Erythroblast (primary cell): ENCODE measurements around the gene MAGEH1.
"Not testable (repeated sequence)": the region's sequence is repeated elsewhere in the genome, so short reads cannot be mapped to it uniquely, and the experiment has no call there.

Experiments
- GATA1 ChIP-seq: IDR thresholded peaks from 2 replicates; pipeline ENCODE4 v1.6.1; 2011; ENCODE audit warnings: low read depth, mild to moderate bottlenecking, control low read depth, low read length, moderate library complexity
- POLR2A ChIP-seq: IDR thresholded peaks from 2 replicates; pipeline ENCODE4 v1.6.1; 2011; ENCODE audit warnings: mild to moderate bottlenecking, low read length

DNA sequence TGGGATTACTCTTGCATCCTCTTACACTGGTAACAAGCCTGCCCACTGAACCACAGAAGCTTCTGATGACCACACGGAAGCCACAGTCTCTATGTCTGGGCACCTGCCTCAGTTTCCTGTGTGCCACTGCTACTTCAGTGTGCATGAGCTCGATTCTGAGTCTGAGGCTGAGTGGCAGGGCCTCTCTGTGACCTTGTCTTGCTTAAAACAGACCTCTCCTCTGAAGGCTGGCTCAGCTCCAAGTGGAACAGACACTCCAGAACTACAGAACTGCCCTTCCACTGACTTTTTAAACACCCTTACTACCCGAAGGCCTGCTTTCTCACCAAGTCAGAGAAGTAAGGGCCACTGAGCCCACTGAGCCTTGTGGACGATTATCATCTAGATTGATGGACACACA lies 8.0 kb downstream of the MAGEH1 start:
- not testable (repeated sequence) for TF ChIP-seq POLR2A, GATA1
